DMS153 treated with DMSO at 0.1 percent for 48 hours (cell line): ENCODE measurements around the gene SCN1B.
"Not testable (repeated sequence)": the region's sequence is repeated elsewhere in the genome, so short reads cannot be mapped to it uniquely, and the experiment has no call there.

Experiments
- DNase-seq: peaks from one replicate; lab custom pipeline; 2025; ENCODE audit not compliant: unreplicated experiment; lab: John Stamatoyannopoulos, UW

SCN1B gene

DNA sequence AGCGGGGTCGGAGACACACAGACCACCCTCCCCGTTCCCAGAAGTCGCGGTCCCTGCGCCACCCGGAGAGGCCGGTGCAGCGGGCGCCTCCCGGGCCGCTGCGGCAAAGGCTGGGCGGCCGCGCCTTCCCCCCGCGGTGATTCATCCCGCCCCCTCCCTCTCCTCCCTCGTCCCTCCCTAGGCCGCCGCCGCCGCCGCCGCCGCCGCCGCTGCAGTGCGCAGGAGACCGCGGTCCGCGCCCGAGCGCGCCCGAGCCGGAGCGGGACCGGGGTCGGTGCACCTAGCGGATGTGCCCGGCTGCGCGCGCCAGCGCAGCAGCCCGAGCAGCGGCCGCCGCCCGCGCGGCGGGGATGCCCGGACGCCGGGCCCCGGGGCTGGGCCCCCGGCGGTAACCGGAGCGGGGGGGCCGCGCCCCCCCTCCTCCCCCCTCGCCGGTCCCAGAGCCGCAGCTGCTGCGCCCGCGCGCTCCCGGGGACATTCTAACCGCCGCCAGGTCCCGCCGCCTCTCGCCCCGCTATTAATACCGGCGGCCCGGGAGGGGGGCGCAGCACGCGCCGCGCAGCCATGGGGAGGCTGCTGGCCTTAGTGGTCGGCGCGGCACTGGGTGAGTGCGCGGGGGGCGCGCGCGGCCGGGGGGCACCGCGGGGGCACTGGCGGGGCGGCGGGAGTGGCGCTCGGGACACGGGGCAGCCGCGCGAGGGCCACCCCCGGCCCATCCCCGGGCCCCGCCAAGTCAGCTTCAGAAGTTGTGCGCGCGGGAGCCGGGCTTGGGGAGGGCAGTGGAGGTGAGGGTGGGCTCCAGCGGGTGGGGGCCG is at the start of gene SCN1B:
SCN1B (plus strand) TSS at position 214 of the 815 bp plus-strand sequence; CDS start at position 565, 351 bp downstream.
- DNase-seq, result no peak

DNA sequence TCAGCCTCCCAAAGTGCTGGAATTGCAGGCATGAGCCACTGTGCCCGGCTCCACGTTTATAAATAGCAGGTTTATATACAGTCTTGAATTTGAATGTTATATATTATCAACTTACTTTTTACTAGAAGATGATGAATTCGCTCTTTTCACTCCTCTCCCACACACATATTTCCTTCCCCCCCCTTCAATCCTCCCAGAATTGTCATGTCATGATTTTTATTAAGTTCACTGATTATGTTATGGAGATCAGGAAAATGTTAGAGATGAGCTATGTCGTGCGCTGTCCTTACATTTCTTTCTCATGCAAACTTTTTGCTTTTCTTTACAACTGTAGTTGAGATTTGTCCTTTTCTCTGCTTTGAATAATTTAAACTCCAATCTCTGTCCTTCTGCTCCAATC is 48.0 kb upstream of the SCN1B start:
- DNase-seq, result no peak

DNA sequence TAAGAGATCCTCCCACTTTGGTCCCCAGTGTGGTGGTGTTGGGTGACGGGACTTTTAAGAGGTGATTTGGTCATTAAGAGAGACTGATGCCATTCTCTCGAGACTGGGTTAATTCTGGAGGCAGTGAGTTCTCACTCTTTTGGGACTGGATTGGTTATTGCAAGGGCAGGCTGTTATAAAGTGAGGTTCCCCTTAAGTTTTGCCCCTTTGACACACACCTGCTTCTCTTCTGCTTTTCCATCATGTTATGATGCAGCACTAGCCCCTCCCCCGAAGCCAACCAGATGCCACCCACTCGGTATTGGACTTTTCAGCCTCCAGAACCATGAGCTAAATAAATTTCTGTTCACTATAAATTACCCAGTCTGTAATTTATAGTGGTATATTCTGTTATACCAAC is 46.5 kb upstream of the SCN1B start:
- no peak for DNase-seq

DNA sequence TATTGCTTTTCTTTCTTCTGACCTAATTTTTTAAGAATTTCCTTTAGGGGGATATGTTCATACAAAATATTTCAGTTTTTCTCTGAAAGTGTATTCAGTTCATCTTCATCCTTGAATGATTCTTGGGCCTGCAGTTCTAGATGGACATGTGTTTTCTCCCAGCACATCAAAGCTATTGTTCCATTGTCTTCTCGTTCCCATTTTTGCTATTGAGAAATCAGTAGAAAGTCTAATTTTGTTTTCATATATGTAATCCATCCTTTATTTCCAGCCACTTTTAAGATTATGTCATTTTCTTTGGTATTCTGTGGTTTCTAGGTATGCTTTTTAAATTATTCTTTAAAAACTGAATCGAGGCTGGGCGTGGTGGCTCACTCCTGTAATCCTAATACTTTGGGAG is 46.0 kb upstream of the SCN1B start:
- no peak for DNase-seq

DNA sequence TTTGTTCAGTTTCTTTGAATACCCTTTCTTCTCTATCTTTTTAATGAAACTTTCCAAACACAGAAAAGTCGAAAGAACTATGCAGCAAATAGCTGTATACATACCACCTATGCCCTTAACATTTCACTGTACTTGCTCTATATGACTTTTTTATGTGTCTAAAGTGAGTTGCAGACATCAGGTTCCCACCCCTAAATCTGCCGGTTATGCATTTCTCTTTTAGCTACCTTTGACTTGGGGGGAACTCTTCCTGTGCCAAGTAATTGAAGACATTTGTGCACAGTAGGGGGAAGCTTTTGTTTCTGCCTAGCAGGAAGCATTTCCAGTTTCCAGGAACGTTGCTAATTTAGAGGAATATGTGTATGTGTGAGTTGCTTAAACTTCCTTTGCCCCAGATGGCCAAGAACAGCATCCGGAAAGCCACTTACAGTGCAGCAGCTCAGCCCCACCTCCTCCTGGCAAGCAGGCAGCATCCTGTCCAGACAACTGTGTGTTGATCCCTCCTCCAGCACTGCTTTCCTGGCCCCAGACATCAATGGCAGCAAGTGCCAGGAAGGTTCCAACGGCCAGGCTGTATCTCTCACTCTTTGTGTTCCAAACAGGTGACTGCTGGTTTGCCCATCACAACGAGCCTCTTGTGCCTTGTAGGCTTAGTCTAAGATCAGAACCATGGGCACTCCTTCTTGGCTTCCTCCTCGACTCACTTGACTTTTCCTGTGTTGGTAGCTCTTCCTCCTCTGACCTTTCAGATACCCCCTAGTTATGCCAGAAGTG is 44.8 kb upstream of the SCN1B start:
- no peak for DNase-seq

DNA sequence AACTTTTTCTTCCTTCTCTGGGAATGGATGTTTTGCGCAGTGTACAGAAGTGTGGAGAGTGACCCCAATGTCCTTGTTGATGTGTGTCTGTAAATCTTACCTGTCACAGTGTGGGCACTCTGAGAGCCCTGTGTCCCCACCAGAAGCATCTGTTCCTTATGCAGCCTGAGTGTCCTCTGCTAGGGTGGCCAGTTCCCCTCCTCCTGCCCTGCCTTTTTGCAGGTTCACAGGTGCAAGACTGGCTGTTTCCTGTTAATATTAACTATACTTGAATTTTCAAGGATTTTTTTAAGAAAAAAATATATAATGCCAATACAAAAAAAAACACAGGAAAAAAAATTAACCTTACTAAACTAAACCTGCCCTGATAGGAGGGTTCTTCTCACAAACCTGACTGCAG is 42.2 kb upstream of the SCN1B start:
- no peak for DNase-seq

DNA sequence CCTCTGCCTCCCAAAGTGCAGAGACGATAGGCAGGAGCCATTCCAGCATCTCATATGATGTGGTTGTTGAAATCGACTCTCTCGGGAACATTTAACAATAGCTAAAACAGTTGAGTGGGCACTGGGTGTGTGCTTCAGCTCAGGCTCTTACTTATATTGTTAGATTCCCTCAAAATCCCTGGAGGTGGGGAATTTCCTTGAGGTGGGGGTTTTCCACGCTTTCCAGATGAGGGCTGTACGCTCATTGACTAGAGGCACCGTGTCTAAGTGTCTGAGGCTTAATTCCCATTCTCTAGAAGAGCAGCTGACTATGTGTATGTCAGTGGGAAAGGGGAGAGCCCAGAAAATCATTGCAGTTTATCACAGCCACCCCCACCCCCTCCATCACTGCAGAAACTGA is 41.0 kb upstream of the SCN1B start:
- DNase-seq, result no peak

DNA sequence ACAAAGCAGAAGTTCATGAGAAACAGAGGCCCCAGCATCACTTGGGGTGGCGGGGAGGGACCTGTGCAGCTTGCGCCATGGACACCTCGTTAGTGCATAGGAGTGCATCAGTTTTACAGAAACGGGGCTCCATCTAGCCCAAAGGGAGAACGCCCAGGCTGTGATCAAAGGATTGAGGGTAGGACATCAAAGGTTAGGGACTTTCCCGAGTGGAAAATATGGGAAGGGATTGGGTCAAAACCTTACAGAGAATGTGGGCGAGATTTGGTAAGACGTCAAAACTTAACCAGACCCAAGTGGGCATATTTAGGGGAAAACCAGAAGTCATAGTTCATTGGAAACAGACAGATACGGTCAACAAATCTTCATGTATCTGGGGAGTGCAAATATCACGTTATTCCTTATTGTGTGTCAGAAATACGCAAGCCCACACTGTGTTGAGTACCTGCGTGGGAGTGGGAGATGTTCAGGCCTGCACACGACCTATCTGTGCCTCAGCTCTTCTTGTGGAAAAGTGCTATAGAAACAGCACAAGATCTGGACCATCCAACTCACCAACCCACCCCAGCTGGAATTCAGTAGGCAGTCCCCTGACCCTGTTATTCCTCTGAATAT is 39.6 kb upstream of the SCN1B start:
- DNase-seq, result no peak

DNA sequence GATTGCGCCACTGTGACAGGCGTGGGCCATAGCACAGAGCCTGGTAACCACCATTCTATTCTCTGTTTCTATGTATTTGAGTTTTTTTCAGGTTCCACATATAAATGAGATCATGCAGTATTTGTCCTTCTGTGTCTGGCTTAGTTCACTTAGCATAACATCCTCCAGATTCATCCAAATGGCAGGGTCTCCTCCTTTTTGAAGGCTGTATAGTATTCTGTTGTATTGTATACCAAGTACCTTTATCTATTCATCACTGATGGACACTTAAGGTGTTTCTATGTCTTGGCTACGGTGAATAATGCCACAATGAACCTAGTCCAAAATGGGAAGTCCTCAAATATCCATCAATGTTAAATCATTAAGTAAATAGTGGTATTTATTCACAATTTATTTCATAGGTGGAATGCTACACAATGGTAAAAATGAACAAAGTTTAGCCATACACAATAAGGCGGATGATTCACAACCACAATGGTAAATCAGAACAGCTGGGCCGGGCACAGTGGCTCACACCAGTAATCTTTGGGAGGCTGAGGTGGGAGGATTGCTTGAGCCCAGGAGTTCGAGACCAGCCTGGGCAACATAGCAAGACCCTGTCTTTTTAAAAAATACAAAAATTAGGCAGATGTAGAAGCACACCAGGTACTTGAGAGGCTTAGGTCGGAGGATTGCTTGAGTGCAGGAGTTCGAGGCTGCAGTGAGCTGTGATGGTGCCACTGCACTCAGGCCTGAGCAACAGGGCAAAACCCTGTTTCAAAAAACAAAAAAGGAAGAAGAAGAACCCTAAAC is 38.5 kb upstream of the SCN1B start:
- no peak for DNase-seq

DNA sequence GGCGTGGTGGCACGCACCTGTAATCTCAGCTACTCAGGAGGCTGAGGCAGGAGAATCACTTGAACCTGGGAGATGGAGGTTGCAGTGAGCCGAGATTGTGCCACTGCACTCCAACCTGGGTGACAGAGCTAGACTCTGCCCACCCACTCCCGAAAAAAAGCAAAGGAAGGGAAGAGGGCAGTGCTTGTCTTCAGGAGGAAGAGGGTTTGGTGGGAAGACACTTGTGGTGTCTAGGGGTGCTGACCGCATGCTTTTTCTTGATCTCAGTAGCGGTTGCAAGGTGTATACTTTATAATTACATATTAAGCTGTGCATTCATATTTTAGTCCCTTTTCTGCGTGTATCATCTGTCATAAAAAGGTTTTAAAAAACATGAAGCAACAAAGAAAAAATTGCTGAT is 37.7 kb upstream of the SCN1B start:
- DNase-seq, result not testable (repeated sequence)

DNA sequence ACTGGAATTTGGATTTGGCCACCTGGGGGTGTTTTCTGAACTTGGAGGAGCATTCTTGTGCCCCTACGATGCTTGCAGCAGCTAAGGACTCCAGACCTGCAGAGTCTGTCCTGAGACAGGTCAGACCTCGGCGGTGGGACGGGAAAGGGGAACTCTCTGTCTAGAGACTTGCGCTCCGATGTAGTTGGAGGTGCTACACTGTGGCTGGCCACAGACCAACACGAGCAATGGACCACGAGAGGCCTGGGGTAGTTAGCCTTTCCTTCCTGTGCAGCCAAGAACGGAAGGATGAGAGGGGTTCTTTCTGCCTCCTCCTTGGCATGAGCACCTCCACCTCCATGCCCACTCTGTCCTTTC is 36.0 kb upstream of the SCN1B start:
- no peak for DNase-seq

DNA sequence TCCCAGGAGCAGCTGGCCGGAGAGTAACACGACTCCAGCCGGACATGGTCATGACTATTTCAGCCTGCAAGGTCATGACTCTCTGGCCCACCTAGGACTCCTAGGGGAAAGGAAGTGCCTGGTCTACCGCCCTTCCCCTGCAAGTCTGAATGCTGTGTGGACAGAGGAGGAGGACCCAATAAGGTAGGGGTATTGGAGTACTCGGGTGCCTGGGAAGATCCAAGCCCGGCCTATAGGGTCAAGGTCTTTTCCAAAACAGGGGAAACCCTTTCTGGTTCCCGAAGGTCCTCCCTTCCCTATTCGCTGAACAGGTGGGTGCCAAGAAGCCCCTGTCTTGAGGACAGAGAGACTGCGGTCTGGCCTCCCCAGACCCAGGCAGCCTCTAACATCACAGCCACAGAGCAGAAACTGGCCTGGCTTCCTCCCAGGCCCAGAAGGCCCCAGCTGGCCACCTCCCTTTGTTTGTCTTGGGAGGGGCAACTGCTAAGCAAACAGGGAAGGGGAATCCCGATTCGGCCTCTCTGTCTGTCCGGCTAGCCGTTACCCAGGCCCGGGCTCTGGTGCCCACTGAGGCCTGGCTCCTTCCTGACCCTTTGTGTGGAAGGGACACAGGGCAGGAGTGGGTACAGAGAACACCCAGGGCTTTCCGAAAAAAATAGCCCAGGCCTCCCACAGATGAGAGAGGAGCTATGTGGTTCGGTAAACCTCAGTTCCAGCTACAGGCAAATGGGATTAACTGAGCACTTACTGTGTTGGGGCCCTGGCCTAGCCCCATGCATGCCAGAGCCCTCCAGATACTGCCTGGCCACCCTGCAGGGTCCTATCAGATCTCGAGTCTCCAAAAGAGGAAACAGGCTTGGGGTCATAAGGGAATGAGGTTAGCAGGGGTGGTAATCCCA is 35.4 kb upstream of the SCN1B start:
- DNase-seq, result no peak

DNA sequence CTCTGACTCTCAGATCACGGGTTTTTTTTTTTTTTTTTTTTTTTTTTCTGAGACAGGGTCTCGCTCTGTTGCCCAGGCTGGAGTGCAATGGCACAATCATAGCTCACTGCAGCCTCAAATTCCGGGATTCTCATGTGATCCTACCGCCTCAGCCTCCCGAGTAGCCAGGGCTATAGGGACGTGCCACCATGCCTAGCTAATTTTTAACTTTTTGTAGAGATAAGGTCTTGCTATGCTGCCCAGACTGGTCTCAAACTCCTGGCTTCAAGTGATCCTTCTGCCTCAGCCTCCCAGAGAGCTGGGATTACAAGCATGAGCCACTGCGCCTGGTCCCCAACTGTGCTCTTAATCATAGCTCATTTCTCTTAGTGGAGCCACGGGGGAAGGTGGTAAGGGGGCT is 34.7 kb upstream of the SCN1B start:
- no peak for DNase-seq

DNA sequence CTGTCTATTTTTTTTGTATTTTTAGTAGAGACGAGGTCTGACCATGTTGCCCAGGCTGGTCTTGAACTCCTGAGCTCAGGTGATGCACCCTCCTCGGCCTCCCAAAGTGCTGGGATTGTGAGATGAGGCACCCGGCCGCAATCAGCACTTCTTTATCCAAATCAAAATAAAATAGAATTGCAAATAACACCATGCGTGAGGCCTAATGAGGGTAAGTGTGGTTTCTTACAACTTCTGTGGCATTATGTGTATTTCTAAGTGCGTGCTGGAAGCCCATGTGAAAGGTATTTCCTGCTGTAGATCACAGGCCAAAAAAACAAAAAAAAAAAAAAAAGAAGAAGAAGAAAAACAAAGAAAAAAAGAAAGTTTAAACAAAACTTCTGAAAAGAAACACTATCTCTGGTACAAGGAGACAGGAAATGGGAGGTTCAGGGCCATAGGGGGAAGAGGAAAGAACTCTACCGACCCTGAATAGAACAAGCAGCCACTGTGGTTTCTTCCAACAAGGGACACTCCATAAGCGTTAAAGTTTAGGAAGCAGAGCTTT is 33.1 kb upstream of the SCN1B start:
- no peak for DNase-seq

DNA sequence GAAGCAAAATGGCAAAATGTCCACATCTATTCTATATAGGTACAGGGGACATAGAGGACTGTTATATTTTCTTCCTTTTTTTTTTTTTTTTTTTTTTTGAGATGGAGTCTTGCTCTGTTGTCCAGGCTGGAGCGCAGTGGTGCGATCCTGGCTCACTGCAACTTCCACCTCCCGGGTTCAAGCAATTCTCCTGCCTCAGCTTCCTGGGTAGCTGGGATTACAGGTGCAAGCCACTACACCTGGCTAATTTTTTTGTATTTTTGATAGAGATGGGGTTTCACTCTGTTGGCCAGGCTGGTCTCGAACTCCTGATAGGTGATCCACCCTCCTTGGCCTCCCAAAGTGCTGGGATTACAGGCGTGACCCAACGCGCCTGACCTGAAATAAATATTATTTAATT is 32.0 kb upstream of the SCN1B start:
- not testable (repeated sequence) for DNase-seq

DNA sequence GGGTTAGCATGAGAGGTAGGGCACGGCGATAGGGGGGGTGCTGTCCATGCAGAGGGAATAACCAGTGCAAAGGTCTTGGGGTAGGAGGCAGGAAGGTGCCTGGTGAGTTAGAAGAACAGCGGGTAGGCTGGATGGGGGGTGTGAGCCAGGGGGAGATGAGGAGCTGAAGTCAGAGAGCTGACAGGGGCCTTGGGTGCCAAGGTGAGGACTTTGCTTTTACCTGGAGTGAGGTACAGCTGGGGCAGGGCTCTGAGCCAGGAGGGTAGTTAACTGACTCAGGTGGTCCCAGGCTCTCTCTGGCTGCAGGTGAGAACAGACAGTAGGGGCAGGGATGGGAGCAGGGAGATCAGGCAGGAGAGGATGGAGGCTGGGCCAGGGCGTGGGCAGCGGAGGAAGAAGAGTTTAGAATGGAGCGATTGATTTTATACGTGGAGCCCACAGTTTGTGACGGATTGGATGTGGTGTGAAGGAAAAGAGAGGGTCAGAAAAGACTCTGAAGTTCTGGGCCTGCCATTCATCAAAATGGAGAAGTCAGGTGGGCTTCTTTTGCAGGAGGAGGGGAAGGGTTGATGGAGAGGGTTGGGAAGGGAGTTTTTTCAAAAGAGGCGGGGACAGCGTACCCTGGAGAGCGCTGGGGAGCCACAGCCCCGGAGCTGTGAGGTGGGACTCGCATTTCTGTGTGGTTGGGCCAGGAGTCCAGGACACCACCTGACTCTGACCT is 31.3 kb upstream of the SCN1B start:
- DNase-seq, result no peak

DNA sequence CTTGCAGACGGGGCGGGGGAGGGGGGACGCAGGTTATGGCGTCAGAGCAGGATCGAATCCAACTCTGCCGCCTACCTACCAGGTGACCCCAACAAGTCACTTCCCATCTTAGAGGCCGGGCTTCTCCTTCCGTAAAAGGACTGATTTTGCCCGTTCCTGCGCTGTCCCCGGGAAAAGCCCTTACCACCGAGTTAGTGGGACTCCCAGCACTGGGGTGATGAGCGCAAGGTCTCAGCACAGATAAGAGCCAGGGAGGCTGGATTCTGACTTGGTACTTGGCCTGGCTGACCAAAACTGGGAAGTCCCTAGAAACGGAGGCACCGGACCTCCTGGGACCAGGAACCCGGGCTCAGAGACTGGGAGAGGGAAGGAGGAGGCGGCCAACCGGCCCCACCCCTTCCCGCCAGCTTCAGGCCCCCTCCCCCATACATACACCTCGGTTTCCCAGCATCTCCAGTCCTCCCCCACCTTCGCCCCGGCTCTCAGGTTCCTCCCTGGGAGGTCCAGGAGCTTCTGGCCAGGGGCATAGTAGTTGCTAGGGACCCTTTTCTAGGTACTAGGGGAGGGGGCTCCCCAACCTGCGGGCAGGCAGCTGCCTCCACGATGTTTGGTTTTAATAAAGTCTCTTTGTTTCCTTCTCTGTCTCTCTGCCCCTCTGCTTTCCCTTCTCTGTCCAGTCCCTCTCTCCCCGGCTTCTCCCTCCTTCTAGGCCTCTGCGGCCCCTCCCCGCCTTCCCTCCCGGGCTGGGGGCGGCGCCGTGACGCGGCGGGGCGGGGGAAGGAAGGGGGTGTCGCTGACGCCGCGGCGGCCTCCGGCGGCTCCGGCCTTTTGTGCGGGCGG is 30.6 kb upstream of the SCN1B start, which contains the start of gene GRAMD1A:
GRAMD1A (plus strand) TSS at position 826 of the 840 bp plus-strand sequence. CDS start 156 bp downstream, outside the sequence.
- DNase-seq, result peak; percentile 62

DNA sequence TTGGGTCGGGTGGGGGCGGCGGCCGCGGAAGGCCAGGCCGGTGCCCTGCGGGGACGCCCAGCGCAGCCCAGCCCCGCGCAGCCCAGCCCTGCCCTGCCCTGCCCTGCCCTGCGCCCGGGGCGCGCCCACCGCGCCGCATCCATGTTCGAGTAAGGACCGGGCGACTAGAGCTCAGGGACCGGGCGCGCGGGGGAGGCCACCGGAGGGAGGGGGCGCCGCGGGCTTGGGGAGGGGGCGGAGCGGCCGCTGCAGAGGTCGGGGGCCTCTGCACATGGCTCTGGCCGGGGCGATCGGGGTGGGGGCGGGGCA is 30.0 kb upstream of the SCN1B start:
- DNase-seq, result no peak
